Choroid plexus epithelial cell (primary cell): ENCODE results near the gene AATK.

Experiments
- DNase-seq: peaks from one replicate; pipeline ENCODE4 v3.0.0-alpha.2; 2010; ENCODE audit warnings: low read depth
- H3K4me3 ChIP-seq: 2 replicates; pipeline ENCODE4 v1.5.1; 2011; ENCODE audit warnings: low read depth, mild to moderate bottlenecking, control low read depth, low read length, moderate library complexity
- TF ChIP-seq, protein P1 (sequence below): conservative IDR thresholded peaks from 2 replicates; pipeline ENCODE4 v1.5.1; 2011; ENCODE audit warnings: low read depth, mild to moderate bottlenecking, control low read depth, inconsistent platforms, low read length, moderate library complexity

AATK gene

DNA sequence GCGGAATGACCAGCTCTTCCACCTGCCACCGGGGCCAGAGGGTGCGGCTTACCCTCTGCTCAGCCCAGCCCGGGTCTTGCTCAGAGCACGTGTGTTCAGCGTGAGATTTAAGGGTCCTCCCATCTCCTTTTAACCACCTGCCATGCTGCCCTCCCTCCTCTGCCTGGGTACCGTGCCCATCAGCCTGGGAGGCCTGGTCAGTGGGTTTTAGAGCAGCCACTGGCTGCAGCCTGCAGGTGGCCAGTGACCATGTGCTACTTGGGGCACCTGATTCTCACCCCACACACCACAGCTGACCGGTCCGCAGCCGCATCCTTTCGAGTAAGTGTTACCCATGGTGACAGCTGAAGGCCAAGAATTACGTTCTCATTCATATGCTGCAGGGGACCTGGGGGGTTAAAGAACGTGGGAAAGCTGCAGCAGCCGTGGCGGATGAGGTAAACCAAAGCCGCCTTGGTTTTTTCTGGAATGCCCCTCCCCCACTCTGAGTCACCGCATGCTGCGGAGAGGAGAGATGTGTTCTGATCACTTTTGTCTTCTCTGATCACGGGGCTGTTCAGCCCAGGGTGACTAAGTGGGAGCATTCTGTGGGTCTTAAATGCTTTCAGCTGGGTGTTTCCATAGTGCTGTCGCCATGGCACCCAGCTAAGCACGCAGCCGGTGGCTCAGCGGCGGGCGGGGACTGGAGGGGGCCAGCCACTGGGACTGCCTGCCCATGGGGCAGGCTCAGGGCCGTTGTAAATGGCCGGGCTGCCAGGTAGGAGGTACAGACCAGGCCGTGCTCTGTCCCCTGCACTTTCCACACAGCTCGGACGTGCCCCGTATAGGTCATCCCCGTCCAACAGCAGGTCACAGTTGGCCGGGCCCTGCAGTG is 71.3 kb downstream of the AATK start:
- peak; percentile 99 for DNase-seq
- peak overlapping the region; percentile 21 for H3K4me3 ChIP-seq
- TF ChIP-seq, protein P1, sequence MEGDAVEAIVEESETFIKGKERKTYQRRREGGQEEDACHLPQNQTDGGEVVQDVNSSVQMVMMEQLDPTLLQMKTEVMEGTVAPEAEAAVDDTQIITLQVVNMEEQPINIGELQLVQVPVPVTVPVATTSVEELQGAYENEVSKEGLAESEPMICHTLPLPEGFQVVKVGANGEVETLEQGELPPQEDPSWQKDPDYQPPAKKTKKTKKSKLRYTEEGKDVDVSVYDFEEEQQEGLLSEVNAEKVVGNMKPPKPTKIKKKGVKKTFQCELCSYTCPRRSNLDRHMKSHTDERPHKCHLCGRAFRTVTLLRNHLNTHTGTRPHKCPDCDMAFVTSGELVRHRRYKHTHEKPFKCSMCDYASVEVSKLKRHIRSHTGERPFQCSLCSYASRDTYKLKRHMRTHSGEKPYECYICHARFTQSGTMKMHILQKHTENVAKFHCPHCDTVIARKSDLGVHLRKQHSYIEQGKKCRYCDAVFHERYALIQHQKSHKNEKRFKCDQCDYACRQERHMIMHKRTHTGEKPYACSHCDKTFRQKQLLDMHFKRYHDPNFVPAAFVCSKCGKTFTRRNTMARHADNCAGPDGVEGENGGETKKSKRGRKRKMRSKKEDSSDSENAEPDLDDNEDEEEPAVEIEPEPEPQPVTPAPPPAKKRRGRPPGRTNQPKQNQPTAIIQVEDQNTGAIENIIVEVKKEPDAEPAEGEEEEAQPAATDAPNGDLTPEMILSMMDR = peak; percentile 21

DNA sequence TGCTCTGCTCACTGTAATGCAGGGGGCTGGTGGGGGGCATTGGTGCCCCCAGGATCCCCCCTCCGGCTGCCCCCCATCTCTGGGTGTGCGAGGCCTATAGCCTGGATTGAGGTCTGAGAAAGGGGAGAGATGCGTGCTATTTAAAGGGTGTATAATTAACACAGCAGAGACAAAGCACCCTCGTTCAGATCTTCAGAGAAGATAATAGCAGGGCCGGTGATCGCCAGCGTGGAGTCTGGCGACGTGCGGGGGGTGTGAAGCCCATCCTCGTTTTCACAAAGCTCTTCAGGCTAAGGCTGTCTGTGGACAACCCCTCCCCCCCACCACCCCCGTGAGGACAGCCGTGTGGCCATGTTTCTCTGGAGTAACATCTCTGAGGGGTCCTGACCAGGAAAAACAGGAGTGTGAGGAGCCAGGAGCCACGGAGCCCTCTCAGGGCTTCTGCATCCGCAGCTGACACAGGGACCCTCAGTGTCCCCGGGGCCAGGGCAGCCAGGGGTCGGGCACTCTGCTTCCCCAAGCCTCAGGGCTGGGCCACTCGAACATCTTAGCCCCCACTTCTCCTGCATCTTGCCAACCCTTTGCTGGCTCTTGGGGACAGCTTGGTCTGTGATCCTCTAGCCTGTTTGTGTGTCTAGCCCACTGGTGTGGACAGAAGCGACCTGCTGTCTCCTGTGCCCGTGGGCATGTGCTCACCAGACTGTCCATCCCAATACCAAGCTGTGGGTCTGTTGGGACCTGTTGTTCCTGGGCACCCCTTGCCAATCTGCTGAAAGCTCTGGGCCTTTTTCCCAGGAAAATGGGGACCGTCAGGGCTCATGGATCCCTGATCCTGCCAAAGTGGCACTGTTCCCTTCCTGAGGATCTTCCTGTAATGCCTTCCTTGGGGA is 72.2 kb downstream of the AATK start:
- TF ChIP-seq, protein P1 = no peak
- no peak overlapping the region for H3K4me3 ChIP-seq

DNA sequence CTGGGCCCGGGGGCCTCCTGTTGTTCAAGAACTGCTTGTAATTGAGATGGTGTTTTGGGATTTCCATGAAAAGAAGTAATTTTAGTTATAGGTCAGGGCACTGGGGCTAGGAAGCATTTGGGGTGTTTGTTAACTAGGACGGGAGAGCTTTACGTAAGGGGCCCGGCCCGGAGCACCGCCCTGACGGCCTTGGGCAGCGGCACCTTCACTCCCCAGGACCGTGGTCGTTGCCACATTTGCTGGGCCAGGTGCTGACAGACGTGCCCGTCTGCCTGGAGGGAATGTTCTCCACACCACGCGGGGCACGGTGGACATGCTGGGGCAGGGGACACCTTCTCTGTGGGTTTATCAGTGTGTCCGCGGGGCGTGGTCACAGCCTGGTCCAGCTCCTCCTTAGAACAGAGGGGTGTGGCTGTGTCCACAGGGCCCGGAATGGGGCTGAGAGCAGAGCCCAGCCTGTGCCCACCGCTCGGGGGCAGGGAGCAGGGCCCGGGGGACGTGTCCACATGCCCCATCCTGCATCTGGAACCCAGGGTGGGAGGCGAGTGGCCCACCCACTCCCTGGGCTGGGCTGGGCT is 73.4 kb downstream of the AATK start:
- no peak overlapping the region for H3K4me3 ChIP-seq
- TF ChIP-seq, protein P1 = no peak
- DNase-seq = no peak

More for the DNA sequence above, 72.2 kb downstream of the AATK start:
- DNase-seq = no peak

DNA sequence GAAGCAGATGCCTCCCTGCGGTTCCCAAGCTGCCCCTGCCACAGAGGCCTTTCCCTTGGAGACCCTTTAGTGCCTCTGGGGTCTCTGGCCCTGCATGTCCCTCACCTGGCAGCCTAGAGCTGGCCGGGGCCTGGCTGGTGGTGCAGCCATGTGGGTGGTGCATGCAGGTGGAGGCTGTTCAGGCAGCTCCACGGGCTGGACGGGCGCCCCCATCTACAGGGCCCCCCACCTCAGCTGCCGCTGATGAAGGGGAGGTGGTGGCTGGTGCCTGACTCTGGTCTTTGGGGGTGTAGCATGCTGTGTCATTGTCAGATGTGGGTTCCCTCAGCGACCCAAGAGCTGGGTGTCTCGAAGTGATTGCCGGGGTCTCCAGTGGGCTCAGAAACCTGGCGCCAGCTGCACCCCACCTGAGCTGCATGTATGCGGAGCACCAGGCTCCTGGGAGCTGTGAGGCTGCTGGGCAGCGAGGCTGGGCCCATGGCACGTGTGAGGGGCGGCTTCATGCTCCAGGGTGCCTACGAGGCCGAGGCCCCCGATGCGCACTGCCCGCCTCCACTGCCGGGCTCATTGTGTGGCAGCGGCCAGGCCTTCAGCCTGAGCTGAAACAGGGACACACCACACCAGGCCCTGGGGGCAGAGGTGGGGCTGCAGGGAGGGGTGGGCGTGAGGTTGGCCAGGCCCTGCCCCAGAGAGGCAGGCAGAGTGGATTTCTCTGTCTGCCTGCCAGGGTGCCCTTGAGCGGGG is 74.1 kb downstream of the AATK start:
- no peak overlapping the region for H3K4me3 ChIP-seq
- TF ChIP-seq, protein P1 = no peak

DNA sequence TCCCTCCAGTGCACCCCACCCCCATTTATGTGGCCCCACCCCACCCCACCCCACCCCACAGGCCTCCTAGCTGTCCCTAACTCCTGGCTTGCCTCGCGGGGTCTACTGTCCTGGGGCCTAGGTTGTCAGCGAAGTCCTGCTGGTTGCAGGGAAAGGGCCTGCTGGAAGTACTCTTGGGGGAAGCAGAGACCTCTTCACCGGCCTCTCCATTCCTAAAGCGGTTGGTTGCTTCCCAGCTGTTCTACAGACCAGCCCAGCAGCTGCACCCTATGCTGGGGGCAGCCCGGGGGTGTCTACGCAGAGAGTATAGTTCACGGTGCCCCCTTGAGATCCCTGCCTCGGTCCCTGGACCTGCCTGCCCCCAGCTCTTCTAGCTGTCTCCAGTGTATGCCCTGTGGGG is 74.9 kb downstream of the AATK start:
- H3K4me3 ChIP-seq = no peak overlapping the region
- no peak for DNase-seq
- TF ChIP-seq, protein P1 = no peak

More for the DNA sequence above, 74.1 kb downstream of the AATK start:
- DNase-seq = no peak
